K562 treated with DMSO at 1 percent for 12 hours (cell line): Measurements from ENCODE around the gene IGFBPL1. TPM values are rescaled to one million over a fixed set of nuclear protein-coding genes. Genes with fewer than 3 reads are reported as not detected.

ENCODE experiments used
- total RNA-seq: library from RNA; unstranded; fragments of 300-600 nt; gene quantifications from 2 replicates; pipeline ENCODE4 v1.2.3, GENCODE V29; 2022; ENCODE audit not compliant: insufficient read depth

Gene IGFBPL1
- total RNA-seq: not detected in 2 replicates

GRCh38 chr9:38423973-38424843, at the start of gene IGFBPL1:
Gene IGFBPL1 (minus strand): TSS chr9:38424454. CDS start chr9:38424424, 30 bp downstream.

GRCh38 chr9:38392235-38393127, 31.8 kb downstream of the IGFBPL1 start, which contains the start of gene ALDH1B1:
Gene ALDH1B1 (plus strand): TSS chr9:38392702. CDS start chr9:38395749, 3,047 bp downstream.

Other genes starting within 250 kb of the IGFBPL1 start
- gene ALDH1B1, start 31.8 kb downstream of the IGFBPL1 start, total RNA-seq: 5.0 and 10.3 TPM in 2 replicates
- not detected in 2 replicates for gene ANKRD18A, start 196.1 kb upstream of the IGFBPL1 start, total RNA-seq